Smooth muscle cell (in vitro differentiated cells): Measurements from ENCODE around the gene IGFL1. TPM values are rescaled to one million over a fixed set of nuclear protein-coding genes. Genes with fewer than 3 reads are reported as not detected.
"Not testable (repeated sequence)": the region's sequence is repeated elsewhere in the genome, so short reads cannot be mapped to it uniquely, and the experiment has no call there.

Experiments used
- DNase-seq: peaks from one replicate; lab custom pipeline; 2025; ENCODE audit not compliant: unreplicated experiment; lab: John Stamatoyannopoulos, UW
- H2AFZ ChIP-seq: fragments of 200-600 bp; sonication (generic); 2 replicates; pipeline ENCODE4 v1.6.0; 2016; ENCODE audit warnings: antibody characterized with exemption, low read depth, mild to moderate bottlenecking
- H3F3A ChIP-seq: fragments of 200-600 bp; sonication (generic); 2 replicates; pipeline ENCODE4 v1.6.0; 2017; ENCODE audit warnings: antibody characterized with exemption, low read depth
- H3K27ac ChIP-seq: fragments of 200-600 bp; sonication (generic); 2 replicates; pipeline ENCODE4 v1.5.1; 2016; ENCODE audit warnings: low read depth, mild to moderate bottlenecking
- H3K27me3 ChIP-seq: fragments of 200-600 bp; sonication (generic); 2 replicates; pipeline ENCODE4 v1.6.1; 2016; ENCODE audit warnings: low read depth, mild to moderate bottlenecking
- H3K36me3 ChIP-seq: fragments of 200-600 bp; sonication (generic); 2 replicates; pipeline ENCODE4 v1.5.1; 2016; ENCODE audit warnings: low read depth
- H3K4me1 ChIP-seq: fragments of 200-600 bp; sonication (generic); 2 replicates; pipeline ENCODE4 v1.5.1; 2016; ENCODE audit warnings: low read depth
- H3K4me2 ChIP-seq: fragments of 200-600 bp; sonication (generic); 2 replicates; pipeline ENCODE4 v1.6.0; 2016; ENCODE audit warnings: mild to moderate bottlenecking
- H3K4me3 ChIP-seq: fragments of 200-600 bp; sonication (generic); 2 replicates; pipeline ENCODE4 v1.5.1; 2016; ENCODE audit warnings: mild to moderate bottlenecking
- H3K79me2 ChIP-seq: fragments of 200-600 bp; sonication (generic); 2 replicates; pipeline ENCODE4 v1.6.0; 2016; ENCODE audit warnings: low read depth, mild to moderate bottlenecking
- H3K9ac ChIP-seq: fragments of 200-600 bp; sonication (generic); 2 replicates; pipeline ENCODE4 v1.6.0; 2016; ENCODE audit warnings: low read depth
- H3K9me3 ChIP-seq: fragments of 200-600 bp; sonication (generic); replicated peaks from 2 replicates; pipeline ENCODE4 v1.5.1; 2016; ENCODE audit warnings: low read depth
- H4K20me1 ChIP-seq: fragments of 200-600 bp; sonication (generic); 2 replicates; pipeline ENCODE4 v1.6.0; 2016; ENCODE audit warnings: low read depth
- WGBS: methylation state at CpG from one replicate; pipeline ENCODE4 v1.1.7; 2016; ENCODE audit warnings: low lambda C conversion rate; 5-methylcytosine and 5-hydroxymethylcytosine counted together
- polyA plus RNA-seq: library from polyadenylated mRNA; unstranded; fragments of >200 nt; fragmentation: Nextera tagmentation; extraction: Ambion mirVana; gene quantifications from 2 replicates; pipeline ENCODE4 v1.2.1, GENCODE V29; 2016
- total RNA-seq: library from RNA; depleted of rRNA; stranded (reverse); fragments of >200 nt; gene quantifications from 2 replicates; pipeline ENCODE4 v1.2.3, GENCODE V29; 2014
- TF ChIP-seq, protein P1 (sequence below): fragments of 200-600 bp; sonication (generic); IDR thresholded peaks from 2 replicates; pipeline ENCODE4 v1.5.1; 2017; ENCODE audit warnings: borderline replicate concordance, mild to moderate bottlenecking, antibody characterized with exemption; ENCODE audit not compliant: insufficient read depth, poor library complexity, severe bottlenecking

The IGFL1 gene
- total and polyA plus RNA-seq, 2 experiments from 2014 or later, result not detected

DNA sequence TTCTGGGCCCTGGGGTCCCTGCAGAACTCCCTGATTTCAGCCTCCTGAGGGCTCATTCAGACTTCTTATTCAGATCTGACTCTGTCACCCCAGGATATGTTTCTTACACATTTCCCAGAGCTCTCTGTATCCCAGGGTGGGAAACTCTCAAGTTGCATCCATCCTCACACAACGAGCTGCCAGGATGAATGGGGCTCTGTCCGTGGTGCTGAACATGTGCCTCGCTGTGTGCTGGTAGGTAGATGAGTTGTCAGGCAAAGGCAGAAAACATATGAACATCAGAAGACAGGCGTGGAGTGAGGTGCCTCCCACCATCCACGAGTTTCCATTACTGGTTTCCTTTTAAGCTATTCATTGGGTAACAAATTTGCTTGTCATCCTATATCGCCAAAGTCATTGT is 11.4 kb upstream of the IGFL1 start:
- H3K4me3 ChIP-seq, result no peak overlapping the region
- no peaks in the 10 kb centered on the region for H3K79me2 ChIP-seq
- no peaks in the 10 kb centered on the region for H3F3A ChIP-seq
- H3K27ac ChIP-seq, result no peak overlapping the region
- H3K9me3 ChIP-seq, result no peaks in the 10 kb centered on the region
- 32% methylated on average over 6 of the region's 6 CpGs for WGBS
- H3K4me1 ChIP-seq, result no peaks in the 10 kb centered on the region
- H3K27me3 ChIP-seq, result no peaks in the 10 kb centered on the region
- H4K20me1 ChIP-seq, result no peaks in the 10 kb centered on the region
- no peak overlapping the region for H3K9ac ChIP-seq
- TF ChIP-seq, protein P1, sequence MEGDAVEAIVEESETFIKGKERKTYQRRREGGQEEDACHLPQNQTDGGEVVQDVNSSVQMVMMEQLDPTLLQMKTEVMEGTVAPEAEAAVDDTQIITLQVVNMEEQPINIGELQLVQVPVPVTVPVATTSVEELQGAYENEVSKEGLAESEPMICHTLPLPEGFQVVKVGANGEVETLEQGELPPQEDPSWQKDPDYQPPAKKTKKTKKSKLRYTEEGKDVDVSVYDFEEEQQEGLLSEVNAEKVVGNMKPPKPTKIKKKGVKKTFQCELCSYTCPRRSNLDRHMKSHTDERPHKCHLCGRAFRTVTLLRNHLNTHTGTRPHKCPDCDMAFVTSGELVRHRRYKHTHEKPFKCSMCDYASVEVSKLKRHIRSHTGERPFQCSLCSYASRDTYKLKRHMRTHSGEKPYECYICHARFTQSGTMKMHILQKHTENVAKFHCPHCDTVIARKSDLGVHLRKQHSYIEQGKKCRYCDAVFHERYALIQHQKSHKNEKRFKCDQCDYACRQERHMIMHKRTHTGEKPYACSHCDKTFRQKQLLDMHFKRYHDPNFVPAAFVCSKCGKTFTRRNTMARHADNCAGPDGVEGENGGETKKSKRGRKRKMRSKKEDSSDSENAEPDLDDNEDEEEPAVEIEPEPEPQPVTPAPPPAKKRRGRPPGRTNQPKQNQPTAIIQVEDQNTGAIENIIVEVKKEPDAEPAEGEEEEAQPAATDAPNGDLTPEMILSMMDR, result no peak
- no peaks in the 10 kb centered on the region for H3K36me3 ChIP-seq
- no peak for DNase-seq
- no peak overlapping the region for H2AFZ ChIP-seq
- H3K4me2 ChIP-seq, result no peak overlapping the region

DNA sequence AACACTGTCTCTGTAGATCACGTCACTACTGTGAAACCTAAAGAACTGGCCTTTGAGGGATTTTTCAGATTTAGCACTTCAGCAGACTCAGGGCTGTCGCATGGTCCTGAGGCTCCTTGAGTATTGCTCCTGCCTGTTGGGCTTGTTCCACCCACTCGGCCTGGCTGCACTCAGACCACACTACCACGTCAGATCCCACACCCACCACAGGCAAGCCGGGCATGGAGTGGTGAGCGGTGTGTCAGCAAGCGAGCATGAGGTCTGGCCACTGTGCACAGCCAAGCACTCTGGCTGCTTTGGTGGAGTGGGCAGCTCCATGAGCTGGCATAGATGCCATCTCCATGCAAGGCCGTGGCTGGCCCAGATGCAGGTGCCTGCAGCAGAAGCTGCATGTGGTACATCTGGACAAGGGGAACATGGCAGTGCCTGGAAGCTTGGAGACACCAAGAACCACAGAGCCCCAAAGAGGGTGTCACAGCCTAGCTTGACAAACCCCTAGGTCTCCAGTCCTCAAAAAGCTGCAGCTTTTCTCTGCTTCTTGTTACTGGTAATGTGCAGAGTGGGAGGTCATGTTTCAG is 9.4 kb upstream of the IGFL1 start:
- no peaks in the 10 kb centered on the region for H3K4me1 ChIP-seq
- DNase-seq, result no peak
- H3K4me3 ChIP-seq, result no peak overlapping the region
- 78% methylated on average over 8 of the region's 8 CpGs for WGBS
- no peak overlapping the region for H3K27ac ChIP-seq
- H3K79me2 ChIP-seq, result no peaks in the 10 kb centered on the region
- H3K4me2 ChIP-seq, result no peak overlapping the region
- H3K36me3 ChIP-seq, result no peaks in the 10 kb centered on the region
- H3K9me3 ChIP-seq, result no peaks in the 10 kb centered on the region
- H4K20me1 ChIP-seq, result no peaks in the 10 kb centered on the region
- H2AFZ ChIP-seq, result no peak overlapping the region
- no peaks in the 10 kb centered on the region for H3F3A ChIP-seq
- TF ChIP-seq, protein P1, result no peak
- H3K27me3 ChIP-seq, result no peaks in the 10 kb centered on the region
- no peak overlapping the region for H3K9ac ChIP-seq

DNA sequence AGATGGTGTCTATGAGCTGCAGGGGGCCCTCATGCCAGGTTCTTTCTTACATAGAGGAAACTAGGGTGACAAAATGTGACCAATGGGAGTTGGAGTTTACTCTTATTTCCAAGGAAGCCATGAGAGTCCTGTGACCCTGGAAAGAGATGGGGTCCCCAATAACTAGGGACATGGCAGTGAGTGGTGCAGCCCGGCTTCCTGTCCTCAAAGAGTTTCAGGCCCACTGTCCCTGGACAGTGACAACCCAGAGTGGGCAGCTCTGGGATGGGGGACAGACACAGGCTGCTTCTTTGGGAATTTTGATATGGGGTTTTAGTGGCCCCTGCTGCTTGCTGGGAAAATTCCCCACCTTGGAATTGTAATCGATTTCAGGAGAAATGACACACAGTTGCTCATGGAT is 8.4 kb upstream of the IGFL1 start:
- H3K27ac ChIP-seq, result no peak overlapping the region
- no peaks in the 10 kb centered on the region for H3F3A ChIP-seq
- TF ChIP-seq, protein P1, result no peak
- H2AFZ ChIP-seq, result no peak overlapping the region
- no peaks in the 10 kb centered on the region for H4K20me1 ChIP-seq
- H3K4me2 ChIP-seq, result no peak overlapping the region
- H3K4me3 ChIP-seq, result no peak overlapping the region
- no peaks in the 10 kb centered on the region for H3K79me2 ChIP-seq
- DNase-seq, result no peak
- no peaks in the 10 kb centered on the region for H3K9me3 ChIP-seq
- 86% methylated on average over 2 of the region's 2 CpGs for WGBS
- no peak overlapping the region for H3K9ac ChIP-seq
- no peaks in the 10 kb centered on the region for H3K27me3 ChIP-seq
- no peaks in the 10 kb centered on the region for H3K36me3 ChIP-seq
- H3K4me1 ChIP-seq, result no peaks in the 10 kb centered on the region

DNA sequence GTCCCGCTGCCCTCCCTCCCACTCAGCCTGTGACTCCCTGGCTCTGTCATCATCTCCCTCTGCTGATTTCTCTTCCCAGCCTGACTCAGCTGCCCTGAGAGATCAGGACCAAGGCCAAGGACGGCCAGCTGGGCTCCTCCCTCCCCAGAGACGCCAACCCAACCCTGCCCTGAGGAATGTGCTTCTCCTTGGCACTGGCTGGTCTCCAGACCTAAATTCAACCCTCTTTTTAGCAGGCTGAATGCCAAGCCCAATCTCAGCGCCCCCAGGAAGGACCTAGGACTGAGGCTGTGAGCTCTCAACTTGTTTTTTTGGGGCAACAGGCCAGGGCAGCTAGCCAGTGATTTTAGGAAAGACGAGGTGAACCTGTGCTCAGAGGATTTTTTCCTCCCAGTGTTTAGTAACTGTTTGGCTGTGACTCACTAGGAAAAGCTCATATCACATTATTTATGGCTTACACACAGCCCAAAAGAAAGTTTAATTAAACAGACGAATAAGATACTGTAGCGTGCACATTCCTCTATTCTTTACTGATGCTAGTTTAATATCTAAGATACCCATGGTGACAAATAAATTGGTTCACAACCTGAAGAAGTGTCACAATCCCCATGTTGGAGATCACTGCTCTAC is 7.4 kb upstream of the IGFL1 start:
- no peaks in the 10 kb centered on the region for H3K4me1 ChIP-seq
- WGBS, result 46% methylated on average over 7 of the region's 7 CpGs
- no peaks in the 10 kb centered on the region for H3K27me3 ChIP-seq
- H3K36me3 ChIP-seq, result no peaks in the 10 kb centered on the region
- no peak overlapping the region for H3K9ac ChIP-seq
- H2AFZ ChIP-seq, result no peak overlapping the region
- DNase-seq, result no peak
- H3K4me2 ChIP-seq, result no peak overlapping the region
- H3K4me3 ChIP-seq, result no peak overlapping the region
- TF ChIP-seq, protein P1, result no peak
- no peaks in the 10 kb centered on the region for H3K79me2 ChIP-seq
- no peaks in the 10 kb centered on the region for H4K20me1 ChIP-seq
- H3F3A ChIP-seq, result no peaks in the 10 kb centered on the region
- no peaks in the 10 kb centered on the region for H3K9me3 ChIP-seq
- no peak overlapping the region for H3K27ac ChIP-seq

GRCh38 chr19:46223787-46224186 is 5.8 kb upstream of the IGFL1 start:
- H3K9ac ChIP-seq, H3K27ac ChIP-seq, H3K27me3 ChIP-seq, DNase-seq, H3K9me3 ChIP-seq, H3K36me3 ChIP-seq, H3F3A ChIP-seq, H3K4me3 ChIP-seq, H3K79me2 ChIP-seq, H3K4me2 ChIP-seq, H2AFZ ChIP-seq, H3K4me1 ChIP-seq, H4K20me1 ChIP-seq: not testable (repeated sequence)
- WGBS, result 70% methylated on average over 10 of the region's 10 CpGs
